Endothelial cell of umbilical vein (primary cell): ENCODE data around the gene VMP1. TPM values are rescaled to one million over a fixed set of nuclear protein-coding genes. Genes with fewer than 3 reads are reported as not detected.

Experiments used
- BruUV-seq: library from RNA; stranded (reverse); fragments of 400-500 nt; replicated peaks from 2 replicates; lab custom pipeline; 2021; lab: Mats Ljungman, UMichigan
- CTCF ChIA-PET: fragments of 300-600, 350-600 bp; sonication (Branson Sonifier 250); formaldehyde crosslinking; loops from one replicate; lab custom pipeline; 2021; ENCODE audit warnings: antibody characterized with exemption, inconsistent platforms; lab: Charles Lee
- POLR2A ChIA-PET: fragments of 300-600, 350-600 bp; sonication (Branson Sonifier 250); formaldehyde crosslinking; loops from one replicate; lab custom pipeline; 2021; ENCODE audit warnings: antibody characterized with exemption, inconsistent platforms; lab: Charles Lee
- DNase-seq: peaks from one replicate; pipeline ENCODE4 v3.0.0-alpha.2; 2011; ENCODE audit warnings: low read depth, low spot score
- FAIRE-seq: peaks from 2 replicates; lab custom pipeline; 2011; peaks lifted over from hg19 to GRCh38; lab: Jason Lieb, UNC
- H2AFZ ChIP-seq: 2 replicates; pipeline ENCODE4 v1.6.0; 2012; ENCODE audit warnings: low read depth, low read length, control low read depth, inconsistent platforms
- H3K27ac ChIP-seq: 2 replicates; pipeline ENCODE4 v1.5.1; 2011; ENCODE audit warnings: low read depth, mild to moderate bottlenecking, control low read depth, low read length, moderate library complexity; ENCODE audit not compliant: insufficient read depth
- H3K27me3 ChIP-seq, 2 experiments: 2 replicates each; pipeline versions ENCODE4 v1.6.0 to v1.6.1; 2011; ENCODE audit warnings: low read length in 2 of 2, mixed read lengths in 1 of 2; ENCODE audit not compliant: control insufficient read depth in 2 of 2, insufficient read depth in 2 of 2
- H3K36me3 ChIP-seq, 2 experiments: 2 replicates in 1 of 2; 3 replicates in 1 of 2; pipeline ENCODE4 v1.5.1; 2011; ENCODE audit warnings: low read length in 2 of 2, mild to moderate bottlenecking in 1 of 2, moderate library complexity in 1 of 2; ENCODE audit not compliant: control insufficient read depth in 2 of 2, insufficient read depth in 2 of 2; ENCODE audit errors: extremely low read depth in 1 of 2
- H3K4me1 ChIP-seq: 3 replicates; pipeline ENCODE4 v1.5.1; 2011; ENCODE audit warnings: mild to moderate bottlenecking, low read length; ENCODE audit not compliant: control insufficient read depth, insufficient read depth; ENCODE audit errors: extremely low read depth
- H3K4me2 ChIP-seq: 2 replicates; pipeline ENCODE4 v1.6.1; 2011; ENCODE audit warnings: low read length, control low read depth, mixed read lengths; ENCODE audit not compliant: insufficient read depth
- H3K4me3 ChIP-seq, 3 experiments: fragments of 200-600 bp in 1 of 3; sonication (generic), shearing (Covaris generic) in 1 of 3; replicated peaks in 1 of 3; 2 replicates each; pipeline ENCODE4 v1.5.1; 2011 to 2016; ENCODE audit warnings: control low read depth in 3 of 3, low read length in 3 of 3, mild to moderate bottlenecking in 2 of 3, inconsistent platforms in 1 of 3, low read depth in 1 of 3, moderate library complexity in 1 of 3; ENCODE audit not compliant: insufficient read depth in 1 of 3
- H3K79me2 ChIP-seq: 2 replicates; pipeline ENCODE4 v1.6.0; 2012; ENCODE audit warnings: low read length, inconsistent platforms; ENCODE audit not compliant: control insufficient read depth, insufficient read depth
- H3K9ac ChIP-seq: replicated peaks from 2 replicates; pipeline ENCODE3; 2011; ENCODE audit warnings: low read length, control low read depth; ENCODE audit not compliant: insufficient read depth; ENCODE audit errors: extremely low read depth
- H3K9me1 ChIP-seq: replicated peaks from 3 replicates; pipeline ENCODE4 v1.6.0; 2011; ENCODE audit warnings: mild to moderate bottlenecking, low read length; ENCODE audit not compliant: control insufficient read depth, insufficient read depth; ENCODE audit errors: extremely low read depth
- H3K9me3 ChIP-seq: replicated peaks from 2 replicates; pipeline ENCODE4 v1.5.1; 2012; ENCODE audit warnings: low read length, inconsistent platforms; ENCODE audit not compliant: control insufficient read depth, insufficient read depth
- H4K20me1 ChIP-seq: replicated peaks from 2 replicates; pipeline ENCODE3; 2011; ENCODE audit warnings: mild to moderate bottlenecking, low read length; ENCODE audit not compliant: control insufficient read depth, insufficient read depth; ENCODE audit errors: extremely low read depth
- EZH2 ChIP-seq: IDR thresholded peaks from 2 replicates; pipeline ENCODE4 v1.6.1; 2012; ENCODE audit warnings: borderline replicate concordance, low read depth, mild to moderate bottlenecking, moderate library complexity, low read length, inconsistent platforms; ENCODE audit not compliant: severe bottlenecking
- FOS ChIP-seq: IDR thresholded peaks from 2 replicates; pipeline ENCODE4 v1.6.1; 2011; ENCODE audit warnings: mild to moderate bottlenecking, low read length, moderate library complexity, borderline replicate concordance; ENCODE audit not compliant: insufficient read depth
- GATA2 ChIP-seq: IDR thresholded peaks from 2 replicates; pipeline ENCODE4 v1.7.0; 2011; ENCODE audit warnings: low read depth, mild to moderate bottlenecking, moderate library complexity, mixed read lengths, low read length; ENCODE audit not compliant: insufficient read length, insufficient read depth
- JUN ChIP-seq: IDR thresholded peaks from 2 replicates; pipeline ENCODE4 v1.6.1; 2011; ENCODE audit warnings: borderline replicate concordance, low read depth; ENCODE audit not compliant: insufficient read length, insufficient read depth
- MAX ChIP-seq: IDR thresholded peaks from 2 replicates; pipeline ENCODE4 v1.6.1; 2011; ENCODE audit not compliant: insufficient read depth, insufficient read length
- MYC ChIP-seq: IDR thresholded peaks from one replicate; pipeline ENCODE4 v1.6.1; 2011; ENCODE audit warnings: mild to moderate bottlenecking, low read depth, low read length
- POLR2A ChIP-seq: IDR thresholded peaks from 2 replicates; pipeline ENCODE4 v1.6.1; 2012; ENCODE audit warnings: low read depth, mild to moderate bottlenecking, control low read depth, low read length
- POLR2AphosphoS5 ChIP-seq: IDR thresholded peaks from 2 replicates; pipeline ENCODE4 v1.6.1; 2012; ENCODE audit warnings: low read depth, mild to moderate bottlenecking, control low read depth, low read length, moderate library complexity; ENCODE audit not compliant: insufficient read depth
- dilution Hi-C: fragments of 300-500 bp; cut with MboI; formaldehyde crosslinking; loops from one replicate; pipeline ENCODE4 v1.15.0; 2019; ENCODE audit warnings: low sequenced_read_pairs; ENCODE audit not compliant: extremely low pct_ligation_motif_present
- intact Hi-C: fragments of 100-400 bp; cut with micrococcal nuclease; formaldehyde crosslinking; loops from one replicate; pipeline ENCODE4 v1.10.0; 2022
- polyA plus RNA-seq, 4 experiments: library from polyadenylated mRNA; depleted of rRNA in 3 of 4; stranded (reverse) in 3 of 4; unstranded in 1 of 4; fragments of >200 nt; gene quantifications; 2 replicates each; pipeline versions ENCODE4 v1.2.1 to v1.2.3, GENCODE V29; 2011 to 2012; ENCODE audit warnings: missing spikeins in 1 of 4
- total RNA-seq: library from RNA; stranded (reverse); gene quantifications from 2 replicates; pipeline ENCODE4 v1.2.3, GENCODE V29; 2021
- TF ChIP-seq, protein P1 (sequence below), 2 donors: IDR thresholded peaks; 1 replicate in 1 of 2; 2 replicates in 1 of 2; pipeline ENCODE4 v1.5.1; 2011; ENCODE audit warnings: low read length in 2 of 2, mild to moderate bottlenecking in 2 of 2, moderate library complexity in 2 of 2, control low read depth in 1 of 2, inconsistent platforms in 1 of 2, low read depth in 1 of 2; ENCODE audit not compliant: insufficient read depth in 1 of 2; ENCODE audit errors: extremely low read depth in 1 of 2

Gene VMP1
- total and polyA plus RNA-seq, 2 donors (not counting 3 experiments of a cell fraction or from before 2014, with no cell fraction given), result 138 to 270 TPM

GRCh38 chr17:59812139-59812538 is 104.7 kb downstream of the VMP1 start:
- Histone ChIP-seq H3K79me2 (no peaks in the 10 kb centered on the region), H3K9me1 (no peaks in the 10 kb centered on the region), H3K9ac (no peak overlapping the region), H3K9me3 (no peaks in the 10 kb centered on the region), H3K4me3 (no peak overlapping the region), H3K36me3 (peaks cover 0 to 4% of the 10 kb centered on the region in 2 experiments), H2AFZ (no peak overlapping the region), H3K4me1 (no peaks in the 10 kb centered on the region), H3K4me2 (no peak overlapping the region), H3K27me3 (no peaks in the 10 kb centered on the region), H4K20me1 (no peaks in the 10 kb centered on the region), H3K27ac (no peak overlapping the region)
- FAIRE-seq (no peak), DNase-seq (no peak)
- TF ChIP-seq, protein P1, sequence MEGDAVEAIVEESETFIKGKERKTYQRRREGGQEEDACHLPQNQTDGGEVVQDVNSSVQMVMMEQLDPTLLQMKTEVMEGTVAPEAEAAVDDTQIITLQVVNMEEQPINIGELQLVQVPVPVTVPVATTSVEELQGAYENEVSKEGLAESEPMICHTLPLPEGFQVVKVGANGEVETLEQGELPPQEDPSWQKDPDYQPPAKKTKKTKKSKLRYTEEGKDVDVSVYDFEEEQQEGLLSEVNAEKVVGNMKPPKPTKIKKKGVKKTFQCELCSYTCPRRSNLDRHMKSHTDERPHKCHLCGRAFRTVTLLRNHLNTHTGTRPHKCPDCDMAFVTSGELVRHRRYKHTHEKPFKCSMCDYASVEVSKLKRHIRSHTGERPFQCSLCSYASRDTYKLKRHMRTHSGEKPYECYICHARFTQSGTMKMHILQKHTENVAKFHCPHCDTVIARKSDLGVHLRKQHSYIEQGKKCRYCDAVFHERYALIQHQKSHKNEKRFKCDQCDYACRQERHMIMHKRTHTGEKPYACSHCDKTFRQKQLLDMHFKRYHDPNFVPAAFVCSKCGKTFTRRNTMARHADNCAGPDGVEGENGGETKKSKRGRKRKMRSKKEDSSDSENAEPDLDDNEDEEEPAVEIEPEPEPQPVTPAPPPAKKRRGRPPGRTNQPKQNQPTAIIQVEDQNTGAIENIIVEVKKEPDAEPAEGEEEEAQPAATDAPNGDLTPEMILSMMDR (IDR thresholded peaks at IDR 0.05; ENCODE audit: extremely low read depth in 1 of 2, insufficient read depth in 1 of 2, low read depth in 1 of 2, low read length in 2 of 2), result no peak
- no peak for TF ChIP-seq MYC
- TF ChIP-seq FOS, result no peak
- no peak for TF ChIP-seq POLR2AphosphoS5
- TF ChIP-seq GATA2, result no peak
- TF ChIP-seq MAX, result no peak
- TF ChIP-seq JUN, result no peak
- no peak for TF ChIP-seq EZH2
- TF ChIP-seq POLR2A, result no peak
- intact Hi-C loops, result no loop called here
- no TSS peak for BruUV-seq
- dilution Hi-C loops, result no loop called here
- CTCF ChIA-PET, result no interaction called here
- POLR2A ChIA-PET, result no interaction called here
